Embryonic facial prominence (tissue), 1 donor: ENCODE results near the gene ATR.
A peak's percentile ranks its signal among the peaks of the same experiment; 100 is the strongest.
"Not testable (repeated sequence)": the region's sequence is repeated elsewhere in the genome, so short reads cannot be mapped to it uniquely, and the experiment has no call there.

Experiments used
- DNase-seq: peaks from one replicate; pipeline ENCODE4 v3.0.0-alpha.2; 2016; ENCODE audit errors: extremely low spot score

The ATR gene

DNA sequence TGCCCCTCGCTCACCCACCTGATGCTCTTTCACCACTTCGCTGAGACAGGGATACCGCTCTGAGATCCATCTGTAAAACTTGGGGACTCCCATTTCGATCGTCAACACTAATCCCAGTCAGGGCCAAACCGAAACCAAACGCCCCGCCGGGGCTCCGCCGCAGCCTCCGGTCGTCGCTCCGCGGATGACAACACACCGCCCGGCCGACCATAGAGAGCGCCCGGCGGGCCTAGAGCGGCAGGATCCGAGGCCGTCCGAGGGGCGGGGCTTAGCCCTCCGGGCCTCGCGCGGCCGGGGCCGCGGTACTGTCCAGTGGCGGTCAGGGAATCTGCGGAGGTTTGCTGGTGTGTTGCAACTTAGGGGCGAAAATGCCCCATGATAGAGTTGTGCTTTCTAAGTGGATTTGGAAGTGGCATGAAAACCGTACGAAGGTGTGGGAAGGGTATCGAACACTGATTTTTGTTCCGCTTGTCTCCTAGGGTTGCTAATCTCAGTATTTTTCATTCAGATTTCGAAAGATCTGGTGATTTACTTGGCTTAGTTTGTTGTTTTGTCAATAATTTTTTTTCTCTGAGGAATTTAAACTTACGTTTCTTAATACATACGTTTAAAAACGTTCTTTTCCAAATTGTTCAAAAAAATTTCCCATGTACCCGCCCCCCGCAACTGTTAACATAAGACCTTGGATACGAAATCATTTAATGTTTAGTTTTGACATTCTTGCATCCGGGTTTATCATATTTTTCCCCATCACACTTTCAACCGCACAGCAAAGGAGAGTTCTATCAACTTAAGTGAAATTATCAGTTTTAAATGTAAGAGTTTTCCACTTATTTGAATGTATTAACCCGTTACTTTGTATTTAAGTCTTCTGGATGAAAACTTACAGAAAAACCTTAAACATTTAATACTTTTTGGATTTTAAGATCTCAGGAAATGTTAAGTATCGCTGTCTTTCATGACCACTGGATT lies 130.4 kb downstream of the ATR start, which contains the start of gene XRN1:
Gene XRN1, minus strand, starts transcription at position 186 of the 972 bp plus-strand sequence. Its CDS starts 93 bp downstream, at position 93.
- DNase-seq: peak; percentile 75

DNA sequence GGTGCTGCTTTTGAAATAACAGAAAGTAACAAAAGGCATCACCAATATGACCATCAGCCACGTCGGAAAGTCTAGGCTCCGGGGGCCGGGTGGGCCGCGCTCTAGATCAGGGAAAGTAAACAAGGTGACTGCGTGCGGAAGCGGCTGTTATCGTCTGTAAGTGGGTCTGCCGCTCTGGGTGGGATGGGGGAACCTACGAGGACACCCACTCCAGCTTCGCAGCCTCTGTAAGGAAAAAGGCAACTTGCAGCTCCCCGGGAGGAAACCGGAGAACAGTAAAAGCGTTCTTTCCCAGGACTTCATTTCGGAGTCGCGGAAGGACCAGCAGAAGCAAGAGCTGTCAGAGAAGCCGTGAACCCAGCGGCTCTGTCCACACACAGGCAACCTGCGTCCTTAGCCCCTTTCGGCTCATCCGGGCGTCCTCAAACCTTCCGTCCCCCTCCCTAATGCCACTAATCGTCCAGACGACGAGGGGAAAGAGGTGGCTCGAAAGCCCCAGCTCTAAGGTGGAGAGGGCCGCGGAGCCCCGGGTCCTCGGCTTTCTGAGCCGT lies 131.2 kb downstream of the ATR start:
- no peak for DNase-seq

DNA sequence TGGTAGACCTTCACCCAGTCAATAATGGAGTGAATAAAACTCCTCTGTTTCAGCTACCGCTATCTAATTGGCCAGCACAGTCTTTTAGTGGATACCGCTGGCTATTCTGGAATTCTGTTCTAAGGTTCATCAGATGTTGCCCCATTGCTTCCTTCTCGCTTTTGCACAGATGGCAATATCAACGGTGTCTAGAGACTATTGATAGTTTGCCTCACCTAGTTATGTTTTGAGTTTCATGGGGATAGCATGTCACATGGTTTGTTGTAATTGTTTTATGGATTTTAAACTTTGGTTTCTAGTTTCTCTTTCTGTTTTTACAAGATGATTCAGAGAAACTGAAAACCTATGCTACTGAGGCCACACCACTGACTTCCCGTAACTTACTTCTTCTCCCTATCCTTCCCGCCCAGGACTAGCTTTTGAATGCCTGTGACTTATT lies 132.7 kb downstream of the ATR start:
- DNase-seq: no peak

DNA sequence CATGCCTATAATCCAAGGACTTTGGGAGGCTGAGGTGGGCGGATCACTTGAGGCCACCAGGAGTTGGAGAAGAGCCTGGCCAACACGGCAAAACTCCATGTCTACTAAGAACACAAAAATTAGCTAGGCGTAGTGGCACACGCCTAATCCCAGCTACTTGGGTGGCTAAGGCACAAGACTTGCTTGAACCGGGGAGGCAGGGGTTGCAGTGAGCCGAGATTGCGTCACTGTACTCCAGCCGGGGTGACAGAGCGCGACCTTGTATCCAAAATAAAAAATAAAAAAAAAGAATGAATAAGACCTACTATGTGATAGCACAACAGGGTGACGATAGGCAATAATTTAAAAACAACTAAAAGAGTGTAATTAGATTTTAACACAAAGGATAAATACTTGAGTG lies 134.2 kb downstream of the ATR start:
- no peak for DNase-seq

DNA sequence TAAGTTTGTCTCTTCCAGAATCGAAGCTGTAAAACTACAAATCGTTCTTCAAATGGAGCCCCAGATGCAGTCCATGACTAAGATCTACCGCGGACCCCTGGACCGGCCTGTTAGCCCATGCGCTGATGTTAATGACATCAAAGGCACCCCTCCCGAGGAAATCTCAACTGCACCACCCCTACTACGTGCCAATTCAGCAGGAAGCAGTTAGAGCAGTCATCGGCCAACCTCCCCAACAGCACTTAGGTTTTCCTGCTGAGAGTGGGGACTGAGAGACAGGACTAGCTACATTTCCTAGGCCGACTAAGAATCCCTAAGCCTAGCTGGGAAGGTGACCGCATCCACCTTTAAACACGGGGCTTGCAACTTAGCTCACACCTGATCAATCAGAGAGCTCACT lies 135.5 kb downstream of the ATR start:
- DNase-seq: not testable (repeated sequence)

GRCh38 chr3:142439499-142440220 lies 138.9 kb downstream of the ATR start:
- DNase-seq: not testable (repeated sequence)

GRCh38 chr3:142438096-142438495 lies 140.4 kb downstream of the ATR start:
- DNase-seq: not testable (repeated sequence)

GRCh38 chr3:142436951-142437585 lies 141.5 kb downstream of the ATR start:
- no peak for DNase-seq

DNA sequence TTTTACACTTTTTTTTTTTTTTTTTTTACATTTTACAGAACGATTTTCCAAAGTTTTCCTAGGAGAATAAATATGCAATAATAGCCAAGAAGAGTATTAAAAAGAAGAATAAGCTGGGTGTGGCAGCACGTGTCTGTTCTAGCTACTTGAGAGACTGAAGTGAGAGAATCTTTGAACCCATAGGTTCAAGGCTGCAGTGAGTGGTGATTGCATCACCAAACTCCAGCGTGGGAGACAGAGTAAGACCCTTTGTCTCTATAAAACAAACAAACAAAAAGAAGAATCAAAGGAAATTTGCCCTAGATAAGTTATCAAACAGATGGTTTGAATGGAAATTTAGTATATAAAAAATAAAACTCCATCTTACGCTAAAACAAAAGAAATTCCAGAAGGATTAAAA lies 144.0 kb downstream of the ATR start:
- DNase-seq: no peak

GRCh38 chr3:142433110-142433509 lies 145.4 kb downstream of the ATR start:
- no peak for DNase-seq

- no peak for DNase-seq
Measured at GRCh38 chr3:142429582-142429981, 149.0 kb downstream of the ATR start.

DNA sequence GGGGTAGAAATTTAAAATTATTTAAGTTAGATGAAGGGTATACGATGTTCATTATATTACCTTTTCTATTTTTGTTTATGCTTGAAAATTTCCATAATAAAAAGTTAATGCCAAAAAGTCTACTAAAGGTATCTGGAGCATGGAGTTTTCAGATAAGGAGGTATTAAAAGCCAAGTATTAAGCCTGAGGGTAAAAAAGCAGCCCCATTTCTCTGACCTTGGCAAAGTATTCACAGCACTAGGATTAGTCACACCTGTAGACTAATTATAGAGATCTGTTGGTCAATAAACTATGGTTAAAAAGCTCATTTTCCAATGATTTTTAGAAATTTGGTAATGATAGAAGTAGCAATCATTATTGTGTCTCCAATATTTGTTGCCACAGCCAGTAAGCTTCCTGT lies 153.8 kb downstream of the ATR start:
- no peak for DNase-seq

DNA sequence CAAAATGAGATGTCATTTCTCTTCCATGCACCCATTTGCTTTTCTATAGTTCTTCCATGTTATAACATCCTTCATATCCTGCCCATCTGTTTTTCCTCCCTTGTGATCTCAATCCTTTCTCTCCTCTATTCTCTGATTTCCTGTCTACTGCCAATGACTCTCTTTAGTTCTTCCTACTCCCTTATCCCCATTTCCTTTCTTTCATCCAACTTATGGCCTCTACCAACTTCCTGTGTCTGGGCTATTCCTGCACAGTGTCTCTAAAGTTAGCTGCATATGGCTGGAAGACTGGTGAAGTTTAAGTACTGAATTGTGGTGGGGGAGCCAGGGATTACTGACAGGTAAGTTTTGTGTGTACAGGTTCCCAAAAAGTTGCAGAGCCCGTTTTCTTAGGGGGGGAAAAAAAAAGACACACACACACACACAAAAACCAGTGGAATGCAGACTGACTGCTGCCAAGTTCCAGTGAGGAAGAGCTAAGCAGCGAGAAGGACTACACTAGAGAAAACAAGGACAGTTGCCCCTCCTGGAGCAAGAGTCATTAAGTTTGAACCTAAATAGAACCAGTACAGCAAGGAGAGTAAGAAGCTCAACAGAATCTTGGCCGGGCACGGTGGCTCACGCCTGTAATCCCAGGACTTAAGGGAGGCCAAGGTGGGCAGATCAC lies 159.5 kb downstream of the ATR start:
- no peak for DNase-seq

DNA sequence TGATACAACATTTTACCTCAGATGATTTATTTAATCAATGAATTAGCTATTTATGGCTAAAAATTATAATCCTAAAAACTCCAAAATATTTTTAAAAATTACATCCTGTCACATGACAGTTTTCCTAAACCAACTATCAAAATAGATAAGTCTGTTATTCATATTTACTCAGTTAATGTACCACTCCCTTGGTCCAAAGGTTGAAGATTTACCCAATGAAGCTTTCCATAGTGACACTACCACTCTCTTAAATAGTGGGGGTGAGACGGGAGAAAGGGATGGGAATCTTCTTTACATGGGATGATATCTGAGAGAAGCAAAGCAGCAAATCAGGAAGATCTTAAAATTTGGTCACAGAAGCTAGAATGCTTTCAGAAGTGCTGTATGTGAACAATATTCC lies 161.2 kb downstream of the ATR start:
- DNase-seq: no peak

DNA sequence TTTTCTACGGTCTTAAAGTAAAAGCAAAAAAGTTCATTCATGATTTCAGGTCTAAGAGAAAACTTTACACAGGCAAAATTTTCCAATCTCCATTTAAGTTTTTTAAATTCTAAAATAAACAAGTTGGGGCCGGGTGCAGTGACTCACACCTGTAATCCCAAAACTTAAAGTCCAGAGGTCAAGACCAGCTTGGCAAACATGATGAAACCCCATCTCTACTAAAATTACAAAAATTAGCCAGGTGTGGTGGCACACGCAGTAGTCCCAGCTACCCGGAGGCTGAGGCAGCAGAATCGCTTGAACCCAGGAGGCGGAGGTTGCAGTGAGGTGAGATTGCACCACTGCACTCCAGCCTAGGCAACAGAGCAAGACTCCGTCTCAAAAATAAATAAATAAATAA lies 178.0 kb downstream of the ATR start:
- DNase-seq: not testable (repeated sequence)
